Measurements from ENCODE around the gene TMEM63A.

DNA sequence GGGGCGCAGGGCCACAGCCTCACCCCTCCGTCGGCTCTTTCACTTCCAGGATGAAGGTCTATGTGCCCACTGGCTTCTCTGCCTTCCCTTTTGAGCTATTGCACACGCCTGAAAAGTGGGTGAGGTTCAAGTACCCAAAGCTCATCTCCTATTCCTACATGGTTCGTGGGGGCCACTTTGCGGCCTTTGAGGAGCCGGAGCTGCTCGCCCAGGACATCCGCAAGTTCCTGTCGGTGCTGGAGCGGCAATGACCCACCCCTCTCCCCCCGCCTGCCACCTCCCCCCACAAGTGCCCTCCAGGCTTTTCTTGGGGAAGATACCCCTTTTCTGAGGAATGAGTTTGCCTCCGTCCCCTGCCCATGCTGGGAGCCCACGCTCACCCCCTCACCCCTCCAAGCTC is 37.1 kb downstream of the TMEM63A start:
- TF ChIP-seq, protein P1, sequence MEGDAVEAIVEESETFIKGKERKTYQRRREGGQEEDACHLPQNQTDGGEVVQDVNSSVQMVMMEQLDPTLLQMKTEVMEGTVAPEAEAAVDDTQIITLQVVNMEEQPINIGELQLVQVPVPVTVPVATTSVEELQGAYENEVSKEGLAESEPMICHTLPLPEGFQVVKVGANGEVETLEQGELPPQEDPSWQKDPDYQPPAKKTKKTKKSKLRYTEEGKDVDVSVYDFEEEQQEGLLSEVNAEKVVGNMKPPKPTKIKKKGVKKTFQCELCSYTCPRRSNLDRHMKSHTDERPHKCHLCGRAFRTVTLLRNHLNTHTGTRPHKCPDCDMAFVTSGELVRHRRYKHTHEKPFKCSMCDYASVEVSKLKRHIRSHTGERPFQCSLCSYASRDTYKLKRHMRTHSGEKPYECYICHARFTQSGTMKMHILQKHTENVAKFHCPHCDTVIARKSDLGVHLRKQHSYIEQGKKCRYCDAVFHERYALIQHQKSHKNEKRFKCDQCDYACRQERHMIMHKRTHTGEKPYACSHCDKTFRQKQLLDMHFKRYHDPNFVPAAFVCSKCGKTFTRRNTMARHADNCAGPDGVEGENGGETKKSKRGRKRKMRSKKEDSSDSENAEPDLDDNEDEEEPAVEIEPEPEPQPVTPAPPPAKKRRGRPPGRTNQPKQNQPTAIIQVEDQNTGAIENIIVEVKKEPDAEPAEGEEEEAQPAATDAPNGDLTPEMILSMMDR (IDR thresholded peaks at IDR 0.05; ENCODE audit: extremely low read depth in 1 of 2, insufficient read depth in 1 of 2, low read depth in 1 of 2, low read length in 2 of 2) = no peak
- TF ChIP-seq POLR2A (IDR thresholded peaks at IDR 0.05; ENCODE audit: low read depth, low read length) = no peak
- no peak for TF ChIP-seq EZH2 (IDR thresholded peaks at IDR 0.05; ENCODE audit: borderline replicate concordance, low read depth, low read length, severe bottlenecking)

Data from endothelial cell of umbilical vein (primary cell).